GM18870 (cell line): Measurements from ENCODE around the gene CHD9NB.

Experiments used
- ATAC-seq: cut with Tn5 transposase; IDR thresholded peaks from one replicate; pipeline ENCODE4 v1.9.1; 2021; ENCODE audit warnings: moderate library complexity; ENCODE audit not compliant: unreplicated experiment

Gene CHD9NB

GRCh38 chr16:53035176-53035942, 17.3 kb downstream of the CHD9NB start:
- no peak for ATAC-seq

- no peak for ATAC-seq
Measured at GRCh38 chr16:53034306-53034705, 18.4 kb downstream of the CHD9NB start.

GRCh38 chr16:53031323-53031942, 21.3 kb downstream of the CHD9NB start:
- no peak for ATAC-seq

GRCh38 chr16:53029971-53030370, 22.7 kb downstream of the CHD9NB start:
- no peak for ATAC-seq

- ATAC-seq: peak; percentile 77
Measured at GRCh38 chr16:53024045-53024444, 28.7 kb downstream of the CHD9NB start.

GRCh38 chr16:53022374-53022773, 30.3 kb downstream of the CHD9NB start:
- ATAC-seq: peak; percentile 46

GRCh38 chr16:53018834-53019416, 33.8 kb downstream of the CHD9NB start:
- no peak for ATAC-seq

GRCh38 chr16:53014287-53014686, 38.4 kb downstream of the CHD9NB start:
- ATAC-seq: no peak

- no peak for ATAC-seq
Measured at GRCh38 chr16:53007095-53007494, 45.6 kb downstream of the CHD9NB start.

GRCh38 chr16:52997922-52998321, 54.8 kb downstream of the CHD9NB start:
- ATAC-seq: no peak

- ATAC-seq: no peak
Measured at GRCh38 chr16:52994942-52995341, 57.8 kb downstream of the CHD9NB start.

- ATAC-seq: no peak
Measured at GRCh38 chr16:52993179-52993578, 59.5 kb downstream of the CHD9NB start.

GRCh38 chr16:52991572-52991971, 61.1 kb downstream of the CHD9NB start:
- no peak for ATAC-seq
